ENCODE measurements around the gene CPO. TPM values are rescaled to one million over a fixed set of nuclear protein-coding genes. Genes with fewer than 3 reads are reported as not detected.
"Not testable (repeated sequence)": the region's sequence is repeated elsewhere in the genome, so short reads cannot be mapped to it uniquely, and the experiment has no call there.

The CPO gene
- total and polyA plus RNA-seq, 2 donors = 0.19 to 0.27 TPM

- Histone ChIP-seq H3K27ac (ENCODE audit: low read depth in 1 of 2, low read length in 1 of 2) (no peak overlapping the region), H3K36me3 (ENCODE audit: control insufficient read depth in 2 of 2, insufficient read depth in 2 of 2, low read length in 1 of 2) (no peaks in the 10 kb centered on the region), H3K4me3 (ENCODE audit: low read length in 2 of 2) (no peak overlapping the region), H3K27me3 (ENCODE audit: control insufficient read depth in 2 of 2, insufficient read depth in 1 of 2, low read length in 1 of 2) (no peaks in the 10 kb centered on the region), H3K4me1 (ENCODE audit: control insufficient read depth in 2 of 2, insufficient read depth in 2 of 2, low read length in 2 of 2) (no peaks in the 10 kb centered on the region), H3K9me3 (ENCODE audit: control insufficient read depth in 2 of 2, insufficient read depth in 1 of 2, low read length in 1 of 2) (peaks cover 0 to 1% of the 10 kb centered on the region in 2 donors)
- DNase-seq (ENCODE audit: low read depth in 6 of 9, low spot score in 9 of 9) = no peak
- 93% methylated on average over 2 of the region's 2 CpGs for WGBS
Measured at GRCh38 chr2:206936843-206937230, 2.5 kb upstream of the CPO start.

DNA sequence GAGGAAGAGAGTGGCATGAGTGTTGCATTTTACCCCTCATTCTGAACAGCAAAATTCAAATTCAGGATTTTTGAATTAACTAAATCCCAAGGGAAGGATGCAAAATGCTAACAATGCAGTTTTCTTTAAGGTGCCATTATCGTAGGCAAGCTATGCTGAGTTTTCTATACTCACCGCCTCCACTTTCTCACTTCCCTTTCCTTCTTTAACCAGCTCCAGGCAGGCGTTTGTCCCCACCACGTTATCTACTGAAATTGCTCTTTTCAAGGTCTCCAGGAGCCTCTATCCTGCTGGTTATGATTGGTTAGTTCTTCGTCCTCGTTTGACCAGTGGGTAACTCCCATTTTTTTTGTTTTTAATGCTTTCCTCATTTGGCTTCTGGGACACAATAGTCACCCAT is 1.8 kb upstream of the CPO start:
- peaks cover 0 to 1% of the 10 kb centered on the region in 2 donors for H3K9me3 ChIP-seq (ENCODE audit: control insufficient read depth in 2 of 2, insufficient read depth in 1 of 2, low read length in 1 of 2)
- H3K4me3 ChIP-seq (ENCODE audit: low read length in 2 of 2) = no peak overlapping the region
- H3K36me3 ChIP-seq (ENCODE audit: control insufficient read depth in 2 of 2, insufficient read depth in 2 of 2, low read length in 1 of 2) = no peaks in the 10 kb centered on the region
- DNase-seq (ENCODE audit: low read depth in 6 of 9, low spot score in 9 of 9) = no peak
- 93% methylated on average over 6 of the region's 6 CpGs for WGBS
- no peak overlapping the region for H3K27ac ChIP-seq (ENCODE audit: low read depth in 1 of 2, low read length in 1 of 2)
- no peaks in the 10 kb centered on the region for H3K27me3 ChIP-seq (ENCODE audit: control insufficient read depth in 2 of 2, insufficient read depth in 1 of 2, low read length in 1 of 2)
- H3K4me1 ChIP-seq (ENCODE audit: control insufficient read depth in 2 of 2, insufficient read depth in 2 of 2, low read length in 2 of 2) = no peaks in the 10 kb centered on the region

- no peaks in the 10 kb centered on the region for H3K27me3 ChIP-seq (ENCODE audit: control insufficient read depth in 2 of 2, insufficient read depth in 1 of 2, low read length in 1 of 2)
- H3K9me3 ChIP-seq (ENCODE audit: control insufficient read depth in 2 of 2, insufficient read depth in 1 of 2, low read length in 1 of 2) = peaks cover 0 to 1% of the 10 kb centered on the region in 2 donors
- H3K4me3 ChIP-seq (ENCODE audit: low read length in 2 of 2) = no peak overlapping the region
- no peaks in the 10 kb centered on the region for H3K36me3 ChIP-seq (ENCODE audit: control insufficient read depth in 2 of 2, insufficient read depth in 2 of 2, low read length in 1 of 2)
- DNase-seq (ENCODE audit: low read depth in 6 of 9, low spot score in 9 of 9) = no peak
- no peak overlapping the region for H3K27ac ChIP-seq (ENCODE audit: low read depth in 1 of 2, low read length in 1 of 2)
- no peaks in the 10 kb centered on the region for H3K4me1 ChIP-seq (ENCODE audit: control insufficient read depth in 2 of 2, insufficient read depth in 2 of 2, low read length in 2 of 2)
Measured at GRCh38 chr2:206940546-206940945, 1.2 kb downstream of the CPO start.

DNA sequence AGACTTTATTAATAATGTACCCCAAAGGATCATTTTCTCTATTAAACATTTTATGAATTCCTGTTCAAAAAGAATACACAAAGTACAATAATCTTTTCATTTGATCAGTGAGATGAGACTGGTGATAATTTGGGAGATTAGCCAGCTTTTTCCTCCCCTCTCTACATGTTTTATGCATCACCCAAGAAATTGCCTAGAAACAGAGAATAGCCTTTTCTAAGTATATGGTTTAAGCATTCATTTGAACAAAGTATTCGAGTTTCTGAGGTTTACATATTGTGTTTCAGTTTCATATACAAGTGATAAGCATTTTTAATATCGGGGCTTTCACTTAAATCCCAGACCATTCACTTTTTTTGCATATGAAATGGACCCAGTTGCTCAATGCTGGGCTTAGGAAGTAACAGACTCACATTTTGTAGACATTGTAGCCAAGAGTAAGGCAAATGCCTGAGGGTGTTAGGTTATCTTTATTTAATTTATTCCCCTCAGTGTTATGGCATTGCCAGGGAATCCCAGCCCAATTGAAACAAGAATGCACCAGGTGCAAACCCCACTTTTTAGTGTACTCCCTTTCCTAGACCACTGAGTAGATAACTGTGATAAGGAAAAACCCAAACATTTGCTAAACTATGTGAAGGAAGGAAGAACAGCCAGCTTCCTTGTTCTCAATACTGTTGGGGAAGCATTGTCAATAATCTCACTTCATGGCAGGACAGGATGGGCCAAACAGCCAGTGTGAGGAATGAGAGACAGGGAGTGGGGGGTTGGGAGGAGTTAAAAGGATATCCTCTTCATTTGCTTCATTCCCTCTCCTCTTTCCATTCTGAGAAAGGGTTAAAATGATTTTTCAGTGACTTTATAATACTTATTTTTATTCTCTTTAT is 3.5 kb downstream of the CPO start:
- WGBS = 88% methylated on average over 2 of the region's 2 CpGs

GRCh38 chr2:206953404-206953803 is 14.1 kb downstream of the CPO start:
- WGBS = 95% methylated on average over 2 of the region's 2 CpGs
- not testable (repeated sequence) for DNase-seq (ENCODE audit: low read depth in 6 of 9, low spot score in 9 of 9); H3K27me3 ChIP-seq (ENCODE audit: control insufficient read depth in 2 of 2, insufficient read depth in 1 of 2, low read length in 1 of 2); H3K36me3 ChIP-seq (ENCODE audit: control insufficient read depth in 2 of 2, insufficient read depth in 2 of 2, low read length in 1 of 2); H3K27ac ChIP-seq (ENCODE audit: low read depth in 1 of 2, low read length in 1 of 2); H3K4me3 ChIP-seq (ENCODE audit: low read length in 2 of 2); H3K9me3 ChIP-seq (ENCODE audit: control insufficient read depth in 2 of 2, insufficient read depth in 1 of 2, low read length in 1 of 2); H3K4me1 ChIP-seq (ENCODE audit: control insufficient read depth in 2 of 2, insufficient read depth in 2 of 2, low read length in 2 of 2)

More for the DNA sequence above, 3.5 kb downstream of the CPO start:
- Histone ChIP-seq H3K4me1 (ENCODE audit: control insufficient read depth in 2 of 2, insufficient read depth in 2 of 2, low read length in 2 of 2) (no peaks in the 10 kb centered on the region), H3K4me3 (ENCODE audit: low read length in 2 of 2) (no peak overlapping the region), H3K36me3 (ENCODE audit: control insufficient read depth in 2 of 2, insufficient read depth in 2 of 2, low read length in 1 of 2) (no peaks in the 10 kb centered on the region), H3K27ac (ENCODE audit: low read depth in 1 of 2, low read length in 1 of 2) (no peak overlapping the region), H3K9me3 (ENCODE audit: control insufficient read depth in 2 of 2, insufficient read depth in 1 of 2, low read length in 1 of 2) (no peaks in the 10 kb centered on the region), H3K27me3 (ENCODE audit: control insufficient read depth in 2 of 2, insufficient read depth in 1 of 2, low read length in 1 of 2) (no peaks in the 10 kb centered on the region)
- no peak for DNase-seq (ENCODE audit: low read depth in 6 of 9, low spot score in 9 of 9)

DNA sequence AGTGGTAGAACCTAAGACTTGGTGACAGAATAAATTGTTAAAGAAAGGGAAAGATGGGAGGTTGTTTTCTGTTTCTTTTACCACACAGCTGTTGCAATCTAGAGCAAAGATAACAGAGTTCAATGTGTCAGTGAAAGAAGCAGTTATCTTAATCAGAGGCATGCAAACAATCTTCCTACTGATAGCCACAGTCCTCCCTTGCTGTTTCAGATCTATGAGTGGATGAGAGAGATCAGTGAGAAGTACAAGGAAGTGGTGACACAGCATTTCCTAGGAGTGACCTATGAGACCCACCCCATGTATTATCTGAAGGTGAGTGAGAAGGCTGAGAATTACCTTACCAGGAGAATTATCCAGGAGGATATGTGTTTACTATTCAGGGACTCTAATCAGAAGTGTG is 15.9 kb downstream of the CPO start:
- Histone ChIP-seq H3K36me3 (ENCODE audit: control insufficient read depth in 2 of 2, insufficient read depth in 2 of 2, low read length in 1 of 2) (no peaks in the 10 kb centered on the region), H3K27ac (ENCODE audit: low read depth in 1 of 2, low read length in 1 of 2) (no peak overlapping the region), H3K4me1 (ENCODE audit: control insufficient read depth in 2 of 2, insufficient read depth in 2 of 2, low read length in 2 of 2) (no peaks in the 10 kb centered on the region), H3K4me3 (ENCODE audit: low read length in 2 of 2) (no peak overlapping the region), H3K27me3 (ENCODE audit: control insufficient read depth in 2 of 2, insufficient read depth in 1 of 2, low read length in 1 of 2) (no peaks in the 10 kb centered on the region), H3K9me3 (ENCODE audit: control insufficient read depth in 2 of 2, insufficient read depth in 1 of 2, low read length in 1 of 2) (peaks cover 0 to 9% of the 10 kb centered on the region in 2 donors)
- no peak for DNase-seq (ENCODE audit: low read depth in 6 of 9, low spot score in 9 of 9)

- no peak for DNase-seq (ENCODE audit: low read depth in 6 of 9, low spot score in 9 of 9)
- no peak overlapping the region for H3K27ac ChIP-seq (ENCODE audit: low read depth in 1 of 2, low read length in 1 of 2)
- no peaks in the 10 kb centered on the region for H3K27me3 ChIP-seq (ENCODE audit: control insufficient read depth in 2 of 2, insufficient read depth in 1 of 2, low read length in 1 of 2)
- no peaks in the 10 kb centered on the region for H3K36me3 ChIP-seq (ENCODE audit: control insufficient read depth in 2 of 2, insufficient read depth in 2 of 2, low read length in 1 of 2)
- 85% methylated on average over 3 of the region's 3 CpGs for WGBS
- H3K4me1 ChIP-seq (ENCODE audit: control insufficient read depth in 2 of 2, insufficient read depth in 2 of 2, low read length in 2 of 2) = no peaks in the 10 kb centered on the region
- H3K4me3 ChIP-seq (ENCODE audit: low read length in 2 of 2) = no peak overlapping the region
- peaks cover 0 to 8% of the 10 kb centered on the region in 2 donors for H3K9me3 ChIP-seq (ENCODE audit: control insufficient read depth in 2 of 2, insufficient read depth in 1 of 2, low read length in 1 of 2)
Measured at GRCh38 chr2:206958261-206958660, 18.9 kb downstream of the CPO start.

DNA sequence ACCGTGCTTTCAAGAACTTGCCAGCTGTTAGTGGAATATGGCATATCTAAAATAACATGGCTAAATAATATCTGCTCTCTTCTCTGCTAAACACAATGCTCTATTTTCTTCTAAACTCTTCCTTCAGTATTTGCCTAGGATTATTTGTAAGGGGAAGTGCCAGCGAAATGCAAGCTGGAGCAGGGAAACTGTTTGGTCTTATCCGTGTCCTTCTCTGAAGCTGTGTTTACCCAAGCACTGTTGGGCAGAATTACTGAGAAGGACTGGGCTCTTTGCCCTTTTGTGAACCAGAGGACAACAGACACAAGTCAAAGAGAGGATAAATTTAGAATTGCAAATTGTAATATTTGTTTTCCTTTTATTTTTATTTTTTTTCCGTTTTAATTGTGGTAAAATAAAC is 23.6 kb downstream of the CPO start:
- Histone ChIP-seq H3K4me1 (ENCODE audit: control insufficient read depth in 2 of 2, insufficient read depth in 2 of 2, low read length in 2 of 2) (no peaks in the 10 kb centered on the region), H3K27ac (ENCODE audit: low read depth in 1 of 2, low read length in 1 of 2) (no peak overlapping the region), H3K36me3 (ENCODE audit: control insufficient read depth in 2 of 2, insufficient read depth in 2 of 2, low read length in 1 of 2) (no peaks in the 10 kb centered on the region), H3K4me3 (ENCODE audit: low read length in 2 of 2) (no peak overlapping the region), H3K27me3 (ENCODE audit: control insufficient read depth in 2 of 2, insufficient read depth in 1 of 2, low read length in 1 of 2) (no peaks in the 10 kb centered on the region), H3K9me3 (ENCODE audit: control insufficient read depth in 2 of 2, insufficient read depth in 1 of 2, low read length in 1 of 2) (no peaks in the 10 kb centered on the region)
- 94% methylated on average over 4 of the region's 4 CpGs for WGBS
- no peak for DNase-seq (ENCODE audit: low read depth in 6 of 9, low spot score in 9 of 9)

- H3K27ac ChIP-seq (ENCODE audit: low read depth in 1 of 2, low read length in 1 of 2) = no peak overlapping the region
- 95% methylated on average over 7 of the region's 7 CpGs for WGBS
- no peaks in the 10 kb centered on the region for H3K36me3 ChIP-seq (ENCODE audit: control insufficient read depth in 2 of 2, insufficient read depth in 2 of 2, low read length in 1 of 2)
- no peaks in the 10 kb centered on the region for H3K9me3 ChIP-seq (ENCODE audit: control insufficient read depth in 2 of 2, insufficient read depth in 1 of 2, low read length in 1 of 2)
- no peaks in the 10 kb centered on the region for H3K27me3 ChIP-seq (ENCODE audit: control insufficient read depth in 2 of 2, insufficient read depth in 1 of 2, low read length in 1 of 2)
- no peak overlapping the region for H3K4me3 ChIP-seq (ENCODE audit: low read length in 2 of 2)
- no peak for DNase-seq (ENCODE audit: low read depth in 6 of 9, low spot score in 9 of 9)
- no peaks in the 10 kb centered on the region for H3K4me1 ChIP-seq (ENCODE audit: control insufficient read depth in 2 of 2, insufficient read depth in 2 of 2, low read length in 2 of 2)
Measured at GRCh38 chr2:206968134-206969086, 29.1 kb downstream of the CPO start.

Measured in thymus (tissue), 11 donors.